ENCODE results near the gene APOL4. TPM values are rescaled to one million over a fixed set of nuclear protein-coding genes. Genes with fewer than 3 reads are reported as not detected.

The APOL4 gene
- total and polyA plus RNA-seq, 2 of the 4 experiments (the other 2 are of a cell fraction), result 0.07 TPM; not detected in 1

GRCh38 chr22:36153501-36154422 lies 47.8 kb downstream of the APOL4 start:
- no peak overlapping the region for H2AK9ac ChIP-seq (replicated peaks; ENCODE audit: low read depth, low read length, poor library complexity)
- H4K8ac ChIP-seq (ENCODE audit: low read depth in 2 of 2, low read length in 2 of 2), result no peak overlapping the region
- H3K56ac ChIP-seq (ENCODE audit: extremely low read depth, insufficient read depth, low read length), result no peak overlapping the region
- no peak overlapping the region for H4K91ac ChIP-seq (ENCODE audit: insufficient read depth, low read depth, low read length)
- H3K18ac ChIP-seq (ENCODE audit: low read depth, low read length), result no peak overlapping the region
- WGBS, 2 experiments (ENCODE audit: extremely low coverage in 2 of 2, insufficient read length in 1 of 2), result 87% methylated on average over 8 of the region's 12 CpGs; no CpG with 5 or more reads in 1 of the 2 experiments
- H4K20me1 ChIP-seq (ENCODE audit: insufficient read depth, low read length), result no peaks in the 10 kb centered on the region
- no peak overlapping the region for H3K4ac ChIP-seq (ENCODE audit: low read depth, low read length)
- no peak for ATAC-seq (ENCODE audit: low read depth)
- in situ Hi-C loops (cut with MboI; ENCODE audit: low sequenced_read_pairs), result no loop called here
- no peak overlapping the region for H3K9ac ChIP-seq (ENCODE audit: low read depth, low read length)
- ChIA-PET POLR2A (ENCODE audit: unreplicated experiment) (no interaction called here), CTCF (no interaction called here)
- H3K14ac ChIP-seq (replicated peaks; ENCODE audit: low read depth, low read length), result no peak overlapping the region
- peaks cover 0 to 7% of the 10 kb centered on the region in 2 experiments; a peak in 1 of 4 replicates for H3K79me1 ChIP-seq (ENCODE audit: low read depth in 1 of 2, low read length in 2 of 2)
- no peak for DNase-seq
- H4K5ac ChIP-seq (ENCODE audit: low read depth, low read length), result no peak overlapping the region
- H3K4me3 ChIP-seq (ENCODE audit: insufficient read depth, low read depth, low read length), result no peak overlapping the region
- TF ChIP-seq MAFK (IDR thresholded peaks at IDR 0.05; ENCODE audit: low read depth, low read length) (no peak), CEBPB (IDR thresholded peaks at IDR 0.05; ENCODE audit: low read depth, low read length) (no peak), FOS (IDR thresholded peaks at IDR 0.05; ENCODE audit: low read depth, low read length) (no peak), RAD21 (IDR thresholded peaks at IDR 0.05; ENCODE audit: low read length) (no peak), BHLHE40 (IDR thresholded peaks at IDR 0.05; ENCODE audit: low read depth, low read length) (no peak), RFX5 (IDR thresholded peaks at IDR 0.05; ENCODE audit: low read depth, low read length) (no peak), NFE2L2 (IDR thresholded peaks at IDR 0.05; ENCODE audit: low read depth, low read length) (no peak), POLR2A (IDR thresholded peaks at IDR 0.05; ENCODE audit: low read depth, low read length) (no peak)
- TF ChIP-seq, protein P1, sequence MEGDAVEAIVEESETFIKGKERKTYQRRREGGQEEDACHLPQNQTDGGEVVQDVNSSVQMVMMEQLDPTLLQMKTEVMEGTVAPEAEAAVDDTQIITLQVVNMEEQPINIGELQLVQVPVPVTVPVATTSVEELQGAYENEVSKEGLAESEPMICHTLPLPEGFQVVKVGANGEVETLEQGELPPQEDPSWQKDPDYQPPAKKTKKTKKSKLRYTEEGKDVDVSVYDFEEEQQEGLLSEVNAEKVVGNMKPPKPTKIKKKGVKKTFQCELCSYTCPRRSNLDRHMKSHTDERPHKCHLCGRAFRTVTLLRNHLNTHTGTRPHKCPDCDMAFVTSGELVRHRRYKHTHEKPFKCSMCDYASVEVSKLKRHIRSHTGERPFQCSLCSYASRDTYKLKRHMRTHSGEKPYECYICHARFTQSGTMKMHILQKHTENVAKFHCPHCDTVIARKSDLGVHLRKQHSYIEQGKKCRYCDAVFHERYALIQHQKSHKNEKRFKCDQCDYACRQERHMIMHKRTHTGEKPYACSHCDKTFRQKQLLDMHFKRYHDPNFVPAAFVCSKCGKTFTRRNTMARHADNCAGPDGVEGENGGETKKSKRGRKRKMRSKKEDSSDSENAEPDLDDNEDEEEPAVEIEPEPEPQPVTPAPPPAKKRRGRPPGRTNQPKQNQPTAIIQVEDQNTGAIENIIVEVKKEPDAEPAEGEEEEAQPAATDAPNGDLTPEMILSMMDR (conservative IDR thresholded peaks at IDR 0.05; ENCODE audit: low read depth, low read length), result no peak
- no peak overlapping the region for H2BK5ac ChIP-seq (ENCODE audit: low read depth, low read length, poor library complexity, severe bottlenecking)
- H3K23ac ChIP-seq (ENCODE audit: low read depth, low read length), result no peak overlapping the region
- no peak overlapping the region for H2BK20ac ChIP-seq (ENCODE audit: low read depth, low read length)
- H3K9me1 ChIP-seq (ENCODE audit: insufficient read depth, low read length), result peaks cover 8% of the 10 kb centered on the region; the same call in 1 of the 2 replicates
- no TSS peak for BruUV-seq (replicated peaks)
- no peak overlapping the region for H2AFZ ChIP-seq (replicated peaks; ENCODE audit: low read length, poor library complexity)
- dilution Hi-C loops (cut with HindIII; ENCODE audit: low sequenced_read_pairs, unreplicated experiment), result no loop called here
- H3K27me3 ChIP-seq (ENCODE audit: control insufficient read depth, insufficient read depth, low read length), result 0 out of 2 replicates have a peak, but pooled peaks cover 2% of the 10 kb centered on the region
- peaks cover 2% of the 10 kb centered on the region; the same call in 1 of the 2 replicates for H3K9me3 ChIP-seq (ENCODE audit: control insufficient read depth, insufficient read depth, low read length)
- H3K4me1 ChIP-seq (ENCODE audit: control insufficient read depth, insufficient read depth, low read length), result peaks cover 13% of the 10 kb centered on the region; the same call in 1 of the 2 replicates
- H3K36me3 ChIP-seq (ENCODE audit: control insufficient read depth, insufficient read depth, low read length), result no peaks in the 10 kb centered on the region
- H3K27ac ChIP-seq (ENCODE audit: insufficient read depth, low read length), result no peak overlapping the region
- no peak overlapping the region for H3K4me2 ChIP-seq (ENCODE audit: low read depth, low read length)
- intact Hi-C loops (cut with micrococcal nuclease), result no loop called here
- no peak overlapping the region for H2BK120ac ChIP-seq (ENCODE audit: low read depth, low read length)
- H2BK15ac ChIP-seq (ENCODE audit: low read depth, low read length), result no peak overlapping the region
- no peak overlapping the region for H2AK5ac ChIP-seq (ENCODE audit: low read depth, low read length)
